ELR (cell line): ENCODE data around the gene RNU1-3.
"Not testable (repeated sequence)": the region's sequence is repeated elsewhere in the genome, so short reads cannot be mapped to it uniquely, and the experiment has no call there.

Experiments used
- DNase-seq: peaks from one replicate; pipeline ENCODE4 v3.0.0-alpha.2; 2015; ENCODE audit warnings: low read depth

Gene RNU1-3

DNA sequence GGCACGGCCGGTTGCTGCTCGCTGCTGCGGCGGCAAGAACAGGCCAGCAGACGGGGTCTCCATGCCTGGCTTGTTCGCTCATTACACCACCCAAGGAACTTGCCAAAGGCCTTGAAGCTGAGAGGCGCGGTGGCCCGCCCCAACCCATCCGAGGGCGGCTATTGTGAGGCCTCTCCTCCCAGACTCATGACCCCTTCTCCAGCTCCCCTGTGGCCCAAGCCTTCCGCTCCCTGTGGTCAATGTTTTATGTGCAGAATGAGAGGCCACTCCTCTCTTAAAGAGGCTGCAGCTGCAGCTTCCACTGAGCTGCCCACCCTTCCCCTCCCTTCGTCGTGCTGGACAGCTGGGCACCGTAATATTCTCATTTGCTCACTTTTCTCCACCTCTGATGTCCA, 27.6 kb upstream of the RNU1-3 start:
- not testable (repeated sequence) for DNase-seq

DNA sequence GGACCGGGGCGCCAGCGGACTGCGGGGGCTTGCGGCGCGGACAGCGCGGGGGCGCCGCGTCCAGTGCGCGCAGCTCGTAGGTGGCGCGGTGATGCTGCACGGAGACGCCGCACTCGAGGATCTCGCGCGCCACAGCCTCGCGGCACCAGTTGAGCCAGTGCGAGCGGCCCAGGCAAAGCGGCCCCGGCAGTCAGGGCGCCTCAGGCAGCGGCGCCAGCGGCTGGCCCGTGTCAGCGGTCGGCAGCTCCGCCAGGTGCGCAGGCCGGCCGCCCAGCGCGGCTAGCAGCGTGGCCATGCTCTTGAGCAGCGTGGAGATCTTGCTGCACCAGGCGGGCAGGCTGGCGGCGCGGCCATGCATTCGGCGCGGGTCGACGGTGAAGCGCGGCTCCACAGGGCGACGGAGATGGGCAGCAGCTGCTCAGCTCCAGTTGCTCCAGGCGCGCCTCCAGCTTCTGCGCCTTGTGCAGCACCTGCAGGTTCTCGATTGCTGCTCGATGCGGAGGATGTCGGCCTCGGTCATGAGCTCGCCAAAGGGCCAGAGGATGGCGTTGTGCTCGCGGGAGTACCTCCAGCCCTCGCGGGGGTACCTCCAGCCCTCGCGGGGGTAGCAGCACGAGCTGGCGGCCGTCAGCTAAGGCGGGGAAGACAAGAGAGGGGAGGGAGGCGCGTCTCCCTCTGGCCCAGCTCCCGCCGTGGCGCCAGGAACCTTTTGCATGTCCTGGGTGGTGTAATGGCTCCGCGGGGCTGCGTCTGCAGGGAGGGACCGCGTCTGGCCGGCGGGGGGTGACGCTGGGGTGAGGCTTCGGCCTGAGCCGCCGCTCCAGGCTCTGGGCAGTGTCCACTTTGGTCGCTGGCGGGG, 26.9 kb upstream of the RNU1-3 start:
- DNase-seq: not testable (repeated sequence)

DNA sequence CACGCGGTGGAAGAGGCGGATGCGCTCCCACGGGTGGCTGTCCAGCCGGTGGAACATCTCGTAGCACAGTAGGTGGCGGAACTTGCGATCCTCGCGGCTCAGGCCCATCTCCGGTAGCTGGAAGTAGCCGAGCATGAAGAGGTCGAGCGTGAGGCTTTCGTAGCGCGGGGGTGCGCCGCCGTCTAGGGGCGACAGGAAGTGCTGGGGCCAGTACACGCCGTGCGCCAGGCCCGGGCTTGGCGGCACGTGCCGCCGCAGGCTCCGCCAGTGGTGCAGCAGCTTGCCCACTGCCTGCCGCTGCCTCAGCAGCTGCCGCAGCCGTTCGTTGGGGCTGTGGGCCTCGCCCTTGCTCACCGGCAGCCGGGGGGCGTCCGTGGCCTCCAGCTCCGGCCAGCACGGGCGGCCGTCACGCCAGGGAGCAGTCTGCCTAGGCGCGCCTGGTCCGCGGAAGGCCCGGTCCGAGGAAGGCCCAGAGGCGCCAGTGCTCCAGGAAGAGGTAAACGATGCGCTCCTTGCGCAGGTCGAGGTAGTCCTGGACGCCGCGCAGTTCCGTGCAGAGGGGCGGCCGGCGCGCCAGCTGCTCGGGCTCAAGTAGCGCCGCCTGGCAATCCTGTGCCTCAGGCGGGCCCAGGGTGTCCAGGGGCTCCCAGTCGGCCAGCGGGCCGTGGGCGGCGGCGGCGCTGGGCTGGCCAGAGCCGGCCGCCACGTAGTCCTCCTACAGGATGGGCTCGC, 26.1 kb upstream of the RNU1-3 start:
- DNase-seq: not testable (repeated sequence)

DNA sequence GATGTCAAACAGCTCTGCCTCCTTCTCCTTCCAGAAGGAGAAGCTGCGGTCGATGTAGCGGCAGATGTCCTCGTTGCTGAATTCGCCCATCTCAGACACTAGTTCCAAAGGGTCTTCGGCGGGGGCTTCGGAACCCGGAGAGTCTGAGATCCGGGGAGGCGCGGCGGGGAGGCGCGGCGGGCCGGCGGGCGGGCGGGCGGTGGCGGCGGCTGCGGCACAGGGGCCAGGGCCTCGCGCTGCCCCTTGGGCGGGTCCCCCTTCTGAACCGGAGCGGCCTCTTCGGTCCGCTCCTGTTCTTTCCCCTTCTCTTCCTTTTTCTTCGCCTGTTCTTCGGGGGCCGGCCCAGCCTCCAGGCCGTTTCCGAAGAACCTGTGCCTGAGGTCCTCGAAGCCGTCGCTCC, 25.5 kb upstream of the RNU1-3 start:
- not testable (repeated sequence) for DNase-seq

DNA sequence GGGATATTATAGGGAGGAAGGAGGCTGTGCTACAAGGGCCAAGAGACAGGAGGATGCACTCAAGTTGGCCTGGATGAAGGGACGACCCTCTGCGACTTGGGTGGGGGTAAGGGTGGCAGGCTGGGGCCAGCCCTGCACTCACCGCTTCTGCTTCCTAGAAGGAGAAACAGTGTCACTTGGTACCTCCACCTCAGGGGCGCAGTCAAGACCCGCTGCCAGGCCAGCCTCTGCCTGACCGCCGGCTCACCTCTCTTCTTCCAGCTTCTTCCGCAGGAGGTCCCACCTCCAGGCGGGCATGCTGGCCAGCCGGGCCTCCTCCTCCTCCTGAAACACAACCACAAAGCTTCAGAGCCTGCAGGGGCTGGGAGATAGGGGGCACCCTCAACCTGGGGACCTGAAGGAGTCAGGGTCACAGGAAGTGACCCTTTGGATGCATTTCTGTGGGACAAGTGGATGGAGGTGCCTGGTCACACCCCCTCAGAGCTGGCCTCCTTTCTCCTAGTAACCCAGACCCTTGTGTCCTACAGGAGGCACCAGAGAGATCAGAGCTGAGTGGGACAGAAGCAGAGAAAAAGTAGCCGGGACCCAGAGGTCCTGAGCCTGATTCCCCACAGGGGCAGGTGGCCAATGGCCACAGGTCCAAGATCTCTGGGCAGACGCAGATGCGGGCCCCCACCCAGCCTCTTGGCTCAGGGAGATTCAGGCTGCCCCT, 24.4 kb upstream of the RNU1-3 start:
- DNase-seq: not testable (repeated sequence)

DNA sequence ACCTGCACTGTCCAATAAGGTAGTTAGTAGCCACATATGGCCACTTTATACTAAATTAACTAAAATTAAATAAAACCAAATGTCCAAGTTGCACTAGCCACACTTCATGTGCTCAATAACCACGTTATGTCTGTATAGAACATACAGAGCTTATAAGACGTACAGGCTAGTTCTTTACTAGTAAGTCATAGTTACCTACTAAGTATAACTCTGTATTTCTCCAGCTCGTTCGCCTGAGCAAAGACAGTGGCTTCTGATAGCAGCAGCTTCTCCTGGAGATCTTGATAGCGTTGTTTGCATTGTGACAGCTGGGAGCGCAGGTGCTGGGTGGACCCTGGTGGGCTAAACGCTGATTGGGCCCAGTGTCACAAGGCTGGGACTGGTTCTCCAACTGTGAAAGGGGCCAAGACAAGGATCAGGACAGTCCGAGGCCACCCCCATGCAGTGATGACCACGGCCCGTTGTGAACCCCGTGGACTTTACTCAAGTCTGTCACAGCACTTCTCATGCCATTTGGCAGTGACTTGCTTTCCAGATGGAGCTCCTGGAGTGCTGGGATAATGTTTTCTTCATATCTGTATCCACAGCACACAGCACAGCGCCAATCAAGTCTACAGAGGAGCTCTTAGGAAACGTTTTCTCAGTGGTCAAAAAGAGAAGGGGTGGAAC, 20.5 kb upstream of the RNU1-3 start:
- not testable (repeated sequence) for DNase-seq

DNA sequence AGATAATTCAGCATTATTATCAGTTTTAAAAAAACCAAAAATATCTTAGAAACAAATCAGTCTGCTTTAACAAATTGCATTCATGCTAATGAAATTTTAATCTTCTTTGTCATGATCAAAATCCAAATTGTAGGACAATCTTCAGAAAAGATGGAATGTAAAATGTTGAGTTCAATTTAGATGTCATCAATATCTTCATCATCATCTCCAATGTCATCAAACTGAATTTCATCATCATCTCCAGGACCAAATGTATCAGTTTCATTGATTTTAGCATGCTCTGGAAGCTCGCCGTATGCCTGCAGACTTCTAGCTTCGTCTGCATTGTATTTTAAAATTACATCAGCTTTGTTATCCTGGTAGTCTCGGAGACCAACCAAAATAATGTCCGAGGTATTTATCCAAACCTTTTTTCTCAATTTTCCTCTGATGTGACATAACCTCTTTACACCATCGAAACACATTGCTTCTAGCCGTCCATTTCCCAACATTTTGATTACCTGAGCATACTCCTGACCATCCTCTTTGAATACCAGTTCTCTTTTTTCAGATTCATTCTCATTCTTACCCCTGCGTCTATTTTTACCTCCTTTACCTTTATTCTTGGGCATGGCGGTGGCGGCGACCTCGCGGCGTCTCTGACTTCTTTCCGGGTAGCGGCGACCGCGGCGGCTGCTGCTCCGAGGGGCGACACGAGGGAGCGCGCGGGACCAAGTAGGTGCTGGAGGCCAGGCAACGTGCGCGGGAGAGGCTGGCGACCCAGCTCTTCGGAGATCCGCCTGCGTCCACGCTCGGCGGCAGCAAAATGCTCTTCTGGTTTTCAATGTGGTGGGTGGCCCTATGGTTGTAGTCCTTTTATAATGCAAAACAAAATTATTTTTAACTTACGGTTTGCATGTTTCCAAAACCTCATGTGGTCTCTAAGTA, 19.0 kb upstream of the RNU1-3 start:
- not testable (repeated sequence) for DNase-seq

DNA sequence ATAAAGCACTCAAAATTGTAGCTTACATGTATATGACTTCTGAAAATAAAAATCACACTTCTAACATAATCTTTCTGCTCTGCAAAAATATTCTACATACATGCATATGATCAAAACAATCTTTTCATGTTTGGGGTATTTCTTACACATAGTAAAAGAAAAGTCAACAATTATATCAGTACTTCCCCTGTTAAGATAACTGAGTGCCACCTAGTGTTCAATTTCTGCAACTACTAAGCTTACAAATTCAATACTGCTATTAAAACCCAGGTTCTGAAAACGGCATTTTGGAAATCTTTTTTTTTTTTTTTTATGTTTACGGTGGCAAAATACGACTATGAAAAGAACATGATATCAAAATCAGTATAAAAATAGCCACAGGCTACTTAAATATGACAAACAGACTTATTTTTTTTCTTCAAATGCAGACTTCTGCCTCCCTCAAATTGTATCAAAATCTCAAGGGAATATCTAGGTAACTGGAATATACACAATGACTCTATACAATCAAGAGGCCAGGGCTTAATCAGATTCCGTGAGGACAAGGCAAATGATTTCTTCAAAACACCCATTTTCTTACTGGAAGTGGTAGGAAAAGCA, 18.1 kb upstream of the RNU1-3 start:
- DNase-seq: not testable (repeated sequence)

DNA sequence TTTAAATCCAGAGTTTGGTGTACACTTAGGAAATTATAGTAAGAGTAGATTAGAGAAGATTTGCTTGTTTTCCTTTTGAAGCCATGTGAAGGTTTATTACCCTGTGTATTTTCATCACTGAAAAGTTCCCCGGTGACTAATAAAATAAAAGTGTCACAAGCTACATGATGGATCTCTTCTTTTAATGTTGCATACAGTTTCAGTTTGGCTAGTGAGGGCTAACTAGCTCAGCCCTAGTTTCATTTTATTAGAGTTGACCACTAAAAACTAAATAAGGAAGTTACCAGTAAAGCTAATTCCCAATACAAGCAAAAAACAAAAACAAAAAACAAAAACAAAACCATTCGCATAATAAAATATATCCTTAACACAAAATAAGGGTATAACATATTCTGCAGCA, 17.4 kb upstream of the RNU1-3 start:
- not testable (repeated sequence) for DNase-seq

DNA sequence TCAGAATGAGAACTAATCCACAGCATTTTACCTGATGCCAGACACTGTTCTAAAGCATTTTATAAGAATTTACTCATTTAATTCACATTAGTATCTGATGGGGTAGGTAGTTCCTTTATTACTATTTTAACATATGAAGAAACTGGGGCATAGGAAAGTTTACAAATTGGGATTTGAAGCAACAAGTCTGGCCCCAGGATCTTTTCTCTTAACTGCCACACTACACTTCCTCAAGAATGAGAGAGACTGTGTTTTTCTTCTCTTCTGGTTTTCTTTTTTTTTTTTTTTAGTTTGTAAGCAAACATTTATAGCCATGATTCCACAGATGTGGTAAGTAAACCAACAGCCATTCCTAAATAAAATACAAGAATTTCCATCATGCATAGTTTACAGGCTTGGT, 16.1 kb upstream of the RNU1-3 start:
- not testable (repeated sequence) for DNase-seq

DNA sequence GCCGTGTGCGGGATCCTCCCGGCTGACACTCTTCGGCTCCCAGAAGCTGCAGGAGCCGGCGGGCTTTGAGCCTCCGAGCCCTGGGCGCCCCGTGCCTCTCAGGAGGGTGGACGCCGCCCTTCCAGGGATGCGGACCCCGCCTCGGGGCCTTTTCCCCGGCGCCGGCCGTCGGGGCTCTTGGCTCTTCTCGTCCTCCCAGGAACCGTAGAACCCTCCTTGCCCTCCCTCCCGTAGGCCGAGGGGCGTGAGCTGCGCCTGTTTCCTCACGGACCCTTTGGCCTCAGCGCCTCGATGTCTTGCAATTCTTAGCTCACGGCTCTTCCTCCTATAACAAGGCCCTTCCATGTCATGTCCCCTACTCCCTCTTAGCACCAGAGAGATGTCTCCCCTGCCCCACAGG, 13.6 kb upstream of the RNU1-3 start:
- DNase-seq: not testable (repeated sequence)

DNA sequence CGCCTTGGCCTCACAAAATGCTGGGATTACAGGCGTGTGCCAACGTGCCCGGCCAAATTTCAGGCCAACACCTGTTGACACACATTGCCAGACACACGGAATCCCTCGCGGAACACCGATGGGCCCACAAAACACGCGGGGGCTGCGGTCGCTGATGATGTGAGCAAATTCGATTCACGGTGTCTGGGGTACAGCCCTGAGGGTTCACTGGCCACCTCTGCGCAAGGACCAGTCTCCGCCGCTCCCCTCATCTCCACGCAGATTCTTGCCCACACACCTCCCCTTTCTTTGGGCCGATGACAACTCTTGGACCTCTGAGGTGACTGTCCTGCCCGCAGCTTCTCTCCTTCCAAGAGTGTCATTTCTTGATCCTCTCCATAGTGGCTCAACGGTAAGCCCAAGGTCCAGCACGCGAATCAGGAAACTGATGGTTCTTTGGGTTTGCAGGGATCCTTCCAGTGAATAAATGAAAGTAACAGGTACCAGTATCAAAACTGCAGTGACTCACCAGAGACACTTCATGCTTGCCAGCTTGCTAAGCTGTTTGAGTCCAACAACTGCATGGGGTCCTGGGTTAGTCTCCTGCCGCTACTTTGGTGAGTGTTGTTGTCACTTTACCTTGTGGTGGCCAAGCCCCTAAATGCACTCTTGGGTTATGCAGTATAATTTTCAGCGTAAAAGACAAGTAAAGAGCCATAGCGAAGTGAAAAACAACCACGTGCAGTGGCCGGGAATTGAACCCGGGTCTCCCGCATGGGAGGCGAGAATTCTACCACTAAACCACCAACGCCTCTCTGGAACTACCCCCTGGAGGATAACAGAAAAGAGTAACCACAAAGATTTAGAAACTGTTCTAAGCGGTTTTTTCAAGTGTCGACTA, 11.0 kb upstream of the RNU1-3 start:
- peak; percentile 72 for DNase-seq

DNA sequence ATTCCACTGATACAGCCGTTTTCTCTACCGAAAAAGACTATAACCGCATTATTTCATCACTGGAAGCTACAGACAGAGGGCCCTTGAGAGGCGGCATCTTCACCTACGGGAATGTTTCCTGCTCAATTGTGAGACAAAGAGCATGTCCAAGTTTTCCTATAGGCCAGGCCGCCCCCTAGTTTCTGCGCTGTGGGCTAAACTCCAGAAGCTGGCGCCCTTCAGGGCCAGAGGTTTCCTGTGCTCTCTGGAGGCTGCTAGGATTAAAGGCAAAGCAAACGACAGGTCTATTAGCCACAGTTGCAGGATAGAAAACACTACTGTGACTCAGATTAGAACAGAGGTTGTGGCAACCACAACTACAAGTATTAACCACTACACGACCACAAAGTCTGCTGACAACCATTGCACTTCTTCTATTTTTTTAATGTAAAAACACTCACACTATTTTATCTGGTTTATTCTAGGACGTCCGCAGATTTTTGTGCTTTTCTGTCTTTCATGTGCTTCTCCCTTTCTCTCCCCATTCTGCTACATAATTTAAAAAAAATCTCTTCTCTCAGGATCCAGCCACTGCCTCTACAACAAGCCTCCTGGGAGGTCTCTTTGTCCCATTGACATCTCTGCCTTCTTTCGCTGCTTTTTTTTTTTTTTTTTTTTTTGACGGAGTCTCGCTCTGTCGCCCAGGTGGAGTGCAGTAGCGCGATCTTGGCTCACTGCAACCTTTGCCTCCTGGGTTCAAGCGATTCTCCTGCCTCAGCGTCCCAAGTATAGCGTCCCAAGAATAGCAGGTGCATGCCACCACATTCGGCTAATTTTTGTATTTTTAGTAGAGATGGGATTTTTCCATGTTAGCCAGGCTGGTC, 10.1 kb upstream of the RNU1-3 start:
- DNase-seq: peak; percentile 10

DNA sequence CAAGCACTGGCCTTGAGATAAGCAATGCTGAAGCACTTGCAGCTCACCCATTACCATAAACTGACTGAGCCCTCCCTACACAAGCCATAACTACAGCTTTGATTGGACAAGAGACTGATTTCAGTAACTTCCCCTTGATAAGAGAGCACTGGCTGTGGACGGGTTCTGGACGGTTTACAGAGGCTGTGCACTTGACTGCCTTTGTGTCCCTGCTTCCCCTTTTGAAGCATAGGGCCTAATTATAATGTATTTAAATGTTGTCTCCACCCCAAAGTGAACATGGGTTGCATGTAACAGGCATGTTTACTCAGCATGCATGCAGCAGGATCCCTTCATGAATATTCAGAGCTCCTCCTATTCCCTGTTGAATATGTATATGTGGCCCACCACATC, 8.4 kb upstream of the RNU1-3 start:
- DNase-seq: not testable (repeated sequence)

DNA sequence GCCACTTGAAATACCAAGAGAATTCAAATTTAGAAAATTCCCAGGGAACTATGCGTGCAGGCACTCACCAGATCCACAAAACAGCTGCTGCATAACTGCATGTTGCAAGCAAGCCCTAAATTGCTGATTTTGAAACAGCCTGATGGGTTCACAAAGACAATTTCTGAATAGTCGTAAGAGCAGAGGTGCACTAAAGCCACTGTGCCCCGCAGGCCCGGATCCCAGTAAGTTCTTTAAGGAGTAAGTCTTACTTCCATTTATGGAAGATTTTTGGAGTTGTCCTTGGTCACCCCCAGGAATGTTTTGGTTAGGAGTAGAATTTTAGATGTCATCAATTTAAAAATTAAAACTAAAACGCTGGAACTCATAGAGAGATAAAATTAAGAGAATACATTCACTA, 7.2 kb upstream of the RNU1-3 start:
- DNase-seq: not testable (repeated sequence)

DNA sequence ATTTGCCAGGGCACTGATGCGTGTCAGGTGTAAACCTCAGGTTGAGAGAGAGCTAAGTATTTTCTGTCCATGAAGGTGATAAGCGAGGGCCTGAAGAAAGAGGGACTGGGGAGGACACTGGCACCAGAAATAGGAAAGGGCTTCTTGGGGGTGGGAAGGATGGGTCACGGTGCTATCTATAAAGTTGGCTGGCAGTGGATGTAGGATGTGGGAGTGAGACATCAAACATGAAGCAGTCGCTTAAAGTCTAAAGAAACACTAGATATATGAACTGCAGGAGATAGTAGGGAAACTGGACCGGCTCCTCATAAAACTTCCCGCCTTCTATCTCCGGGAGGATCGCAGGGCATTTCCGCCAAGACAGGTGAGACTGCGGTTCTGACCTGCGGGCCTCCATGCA, 912 bp downstream of the RNU1-3 start:
- not testable (repeated sequence) for DNase-seq

DNA sequence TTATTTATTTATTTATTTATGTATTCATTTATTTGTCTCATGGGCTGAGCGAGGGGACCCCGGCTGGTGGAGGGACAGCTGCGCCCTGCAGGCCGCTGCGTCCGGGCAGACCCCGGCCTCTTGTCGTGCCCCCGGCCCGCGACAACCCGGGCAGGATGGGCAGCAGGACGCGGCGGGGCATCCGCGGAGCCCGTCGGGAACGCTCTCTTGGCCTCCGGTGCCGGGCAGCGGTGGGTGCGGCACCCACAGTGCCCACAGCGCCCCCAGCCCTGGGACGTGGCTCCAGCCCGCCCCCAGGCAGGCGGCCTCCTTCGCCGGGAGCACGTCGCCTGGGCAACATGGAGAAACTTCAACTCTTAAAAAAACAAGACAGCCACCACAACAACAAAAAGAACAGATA, 8.5 kb downstream of the RNU1-3 start:
- DNase-seq: not testable (repeated sequence)

DNA sequence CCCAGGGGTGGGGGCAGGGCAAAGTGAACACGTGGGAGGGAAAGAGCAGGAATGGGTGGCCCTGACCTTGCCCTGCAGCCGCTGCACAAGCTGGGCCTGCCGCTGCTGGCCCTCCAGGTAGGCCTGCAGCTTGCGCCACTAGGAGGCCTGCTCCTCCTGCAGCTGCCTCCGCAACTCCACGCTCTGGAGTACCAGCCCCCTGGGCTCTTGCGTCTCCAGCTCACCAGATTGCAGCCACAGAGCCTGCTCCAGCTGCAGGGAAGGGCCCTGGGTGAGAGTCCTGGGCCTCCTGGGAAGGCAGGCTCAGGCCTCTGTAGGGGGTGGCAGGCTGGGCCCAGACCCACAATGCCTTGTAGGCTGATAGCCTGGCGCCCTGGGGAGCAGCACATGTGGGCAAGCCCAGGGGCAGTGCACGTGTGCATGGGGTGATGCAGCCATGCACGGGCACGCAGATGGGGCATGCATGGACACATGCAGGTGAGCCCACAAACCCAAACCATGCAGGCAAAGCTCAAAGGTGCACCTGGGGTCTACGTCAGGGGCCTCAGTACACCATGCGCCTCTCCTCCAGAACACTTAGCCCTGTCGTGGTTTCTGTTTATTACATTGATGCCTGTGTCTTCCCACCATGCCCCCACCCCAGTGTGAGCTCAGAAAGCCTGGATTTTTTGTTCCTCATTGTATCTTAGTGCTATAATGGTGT, 9.6 kb downstream of the RNU1-3 start:
- DNase-seq: not testable (repeated sequence)
